ENCODE measurements around the gene ZEB1.

ZEB1 gene

DNA sequence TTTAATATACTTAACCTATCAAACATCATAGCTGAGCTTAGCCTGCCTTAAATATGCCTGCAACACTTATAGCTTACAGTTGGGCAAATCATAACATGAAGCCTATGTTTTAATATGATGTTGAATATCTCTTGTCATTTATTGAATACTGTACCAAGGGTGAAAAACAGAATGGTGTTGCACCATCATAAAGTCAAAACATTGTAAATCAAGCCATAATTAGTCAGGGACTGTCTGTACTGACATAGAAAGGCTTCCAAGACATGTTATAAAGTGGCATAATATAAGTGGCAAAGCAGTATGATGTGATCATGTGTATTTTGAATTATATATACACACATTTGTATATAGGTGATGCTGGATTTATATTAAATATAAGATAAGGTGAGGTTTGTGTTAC lies 140.0 kb downstream of the ZEB1 start:
- H3K27ac ChIP-seq (ENCODE audit: low read length), result no peak overlapping the region
- no peak for DNase-seq (ENCODE audit: low read depth, low spot score)
- H3K9me3 ChIP-seq (ENCODE audit: control insufficient read depth, insufficient read depth, low read length), result no peaks in the 10 kb centered on the region
- no peak overlapping the region for H3K4me3 ChIP-seq (ENCODE audit: low read length)
- no peaks in the 10 kb centered on the region for H3K27me3 ChIP-seq (ENCODE audit: control insufficient read depth, insufficient read depth, low read length)
- no peaks in the 10 kb centered on the region for H3K4me1 ChIP-seq (ENCODE audit: control insufficient read depth, insufficient read depth, low read length)
- H3K36me3 ChIP-seq (ENCODE audit: control insufficient read depth, insufficient read depth, low read length), result no peaks in the 10 kb centered on the region

- no peaks in the 10 kb centered on the region for H3K9me3 ChIP-seq (ENCODE audit: control insufficient read depth, insufficient read depth, low read length)
- H3K27me3 ChIP-seq (ENCODE audit: control insufficient read depth, insufficient read depth, low read length), result no peaks in the 10 kb centered on the region
- no peak overlapping the region for H3K27ac ChIP-seq (ENCODE audit: low read length)
- no peaks in the 10 kb centered on the region for H3K36me3 ChIP-seq (ENCODE audit: control insufficient read depth, insufficient read depth, low read length)
- H3K4me1 ChIP-seq (ENCODE audit: control insufficient read depth, insufficient read depth, low read length), result no peaks in the 10 kb centered on the region
- WGBS (ENCODE audit: insufficient coverage, insufficient read length), result no CpG with 5 or more reads among the region's 2 CpGs
- DNase-seq (ENCODE audit: low read depth, low spot score), result no peak
- H3K4me3 ChIP-seq (ENCODE audit: low read length), result no peak overlapping the region
These were observed 141.2 kb downstream of the ZEB1 start for GRCh38 chr10:31460242-31460641.

GRCh38 chr10:31464552-31464951 lies 145.5 kb downstream of the ZEB1 start:
- no peaks in the 10 kb centered on the region for H3K27me3 ChIP-seq (ENCODE audit: control insufficient read depth, insufficient read depth, low read length)
- no CpG with 5 or more reads among the region's 2 CpGs for WGBS (ENCODE audit: insufficient coverage, insufficient read length)
- no peaks in the 10 kb centered on the region for H3K9me3 ChIP-seq (ENCODE audit: control insufficient read depth, insufficient read depth, low read length)
- DNase-seq (ENCODE audit: low read depth, low spot score), result no peak
- H3K36me3 ChIP-seq (ENCODE audit: control insufficient read depth, insufficient read depth, low read length), result no peaks in the 10 kb centered on the region
- no peak overlapping the region for H3K4me3 ChIP-seq (ENCODE audit: low read length)
- H3K27ac ChIP-seq (ENCODE audit: low read length), result no peak overlapping the region
- no peaks in the 10 kb centered on the region for H3K4me1 ChIP-seq (ENCODE audit: control insufficient read depth, insufficient read depth, low read length)

DNA sequence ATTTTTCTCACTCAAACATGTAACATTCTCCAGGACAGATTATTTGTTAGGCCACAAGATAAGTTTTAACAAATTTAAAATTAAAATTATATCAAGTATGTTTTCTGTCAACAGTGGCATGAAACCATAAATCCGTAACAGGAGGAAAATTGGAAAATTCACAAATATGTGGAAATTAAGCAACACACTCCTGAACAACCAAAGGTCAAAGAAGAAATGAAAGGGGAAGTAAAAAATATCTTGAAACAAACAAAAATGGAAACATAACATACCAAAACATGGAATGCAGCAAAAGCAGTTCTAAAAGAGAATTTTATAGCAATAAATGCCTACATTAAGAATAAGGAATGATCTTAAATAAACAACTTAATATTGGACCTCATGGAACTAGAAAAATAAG lies 147.3 kb downstream of the ZEB1 start:
- Histone ChIP-seq H3K9me3 (ENCODE audit: control insufficient read depth, insufficient read depth, low read length) (no peaks in the 10 kb centered on the region), H3K4me1 (ENCODE audit: control insufficient read depth, insufficient read depth, low read length) (no peaks in the 10 kb centered on the region), H3K27me3 (ENCODE audit: control insufficient read depth, insufficient read depth, low read length) (no peaks in the 10 kb centered on the region), H3K4me3 (ENCODE audit: low read length) (no peak overlapping the region), H3K36me3 (ENCODE audit: control insufficient read depth, insufficient read depth, low read length) (no peaks in the 10 kb centered on the region), H3K27ac (ENCODE audit: low read length) (no peak overlapping the region)
- WGBS (ENCODE audit: insufficient coverage, insufficient read length), result no CpG with 5 or more reads among the region's 1 CpG
- no peak for DNase-seq (ENCODE audit: low read depth, low spot score)

DNA sequence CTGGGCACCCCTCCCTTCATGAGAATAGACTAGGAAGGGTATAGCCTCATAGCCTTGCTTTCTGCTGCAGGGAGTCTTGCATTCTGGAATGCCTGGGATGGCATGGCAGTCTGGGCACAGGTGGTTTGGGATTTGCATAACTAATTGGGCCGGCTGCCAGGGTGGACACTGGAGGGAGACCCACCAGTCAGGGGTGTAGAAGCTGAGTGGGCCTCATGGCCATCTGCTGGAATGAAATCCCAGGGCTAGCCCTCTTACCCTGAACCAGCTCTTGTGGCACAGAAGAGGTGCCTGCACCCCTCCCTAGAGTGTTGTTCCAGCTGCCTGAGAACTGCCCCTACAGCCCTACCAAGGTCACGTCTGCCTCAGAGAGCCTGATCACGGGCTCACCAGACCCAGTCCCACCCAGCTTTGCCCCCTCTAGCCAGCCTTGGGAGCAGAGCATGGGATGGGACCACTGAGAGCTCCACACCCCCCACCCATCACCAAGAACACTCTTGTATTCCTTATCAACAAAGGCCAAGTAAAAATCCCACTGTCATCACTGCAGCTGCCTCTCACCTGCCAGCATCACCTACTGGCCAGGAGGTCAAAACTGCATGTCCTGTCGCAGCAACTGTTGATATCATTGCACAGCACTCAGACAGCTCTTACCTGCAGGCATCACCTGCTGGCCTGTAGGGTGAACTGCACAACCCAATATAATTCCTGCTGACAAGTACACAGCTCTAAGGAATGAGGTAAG lies 148.9 kb downstream of the ZEB1 start:
- Histone ChIP-seq H3K27me3 (ENCODE audit: control insufficient read depth, insufficient read depth, low read length) (no peaks in the 10 kb centered on the region), H3K27ac (ENCODE audit: low read length) (no peak overlapping the region), H3K9me3 (ENCODE audit: control insufficient read depth, insufficient read depth, low read length) (no peaks in the 10 kb centered on the region), H3K4me3 (ENCODE audit: low read length) (no peak overlapping the region), H3K4me1 (ENCODE audit: control insufficient read depth, insufficient read depth, low read length) (no peaks in the 10 kb centered on the region), H3K36me3 (ENCODE audit: control insufficient read depth, insufficient read depth, low read length) (no peaks in the 10 kb centered on the region)
- peak; percentile 37 for DNase-seq (ENCODE audit: low read depth, low spot score)
- WGBS (ENCODE audit: insufficient coverage, insufficient read length), result no CpG with 5 or more reads among the region's 4 CpGs

- Histone ChIP-seq H3K4me1 (ENCODE audit: control insufficient read depth, insufficient read depth, low read length) (no peaks in the 10 kb centered on the region), H3K36me3 (ENCODE audit: control insufficient read depth, insufficient read depth, low read length) (no peaks in the 10 kb centered on the region), H3K27ac (ENCODE audit: low read length) (no peak overlapping the region), H3K27me3 (ENCODE audit: control insufficient read depth, insufficient read depth, low read length) (no peaks in the 10 kb centered on the region), H3K9me3 (ENCODE audit: control insufficient read depth, insufficient read depth, low read length) (no peaks in the 10 kb centered on the region), H3K4me3 (ENCODE audit: low read length) (no peak overlapping the region)
- DNase-seq (ENCODE audit: low read depth, low spot score), result no peak
- no CpG with 5 or more reads among the region's 2 CpGs for WGBS (ENCODE audit: insufficient coverage, insufficient read length)
These were observed 149.5 kb downstream of the ZEB1 start for GRCh38 chr10:31468536-31468859.

- H3K9me3 ChIP-seq (ENCODE audit: control insufficient read depth, insufficient read depth, low read length), result no peaks in the 10 kb centered on the region
- no peak for DNase-seq (ENCODE audit: low read depth, low spot score)
- no peak overlapping the region for H3K27ac ChIP-seq (ENCODE audit: low read length)
- H3K36me3 ChIP-seq (ENCODE audit: control insufficient read depth, insufficient read depth, low read length), result no peaks in the 10 kb centered on the region
- no peaks in the 10 kb centered on the region for H3K27me3 ChIP-seq (ENCODE audit: control insufficient read depth, insufficient read depth, low read length)
- no peak overlapping the region for H3K4me3 ChIP-seq (ENCODE audit: low read length)
- H3K4me1 ChIP-seq (ENCODE audit: control insufficient read depth, insufficient read depth, low read length), result no peaks in the 10 kb centered on the region
These were observed 156.5 kb downstream of the ZEB1 start for GRCh38 chr10:31475519-31475918.

DNA sequence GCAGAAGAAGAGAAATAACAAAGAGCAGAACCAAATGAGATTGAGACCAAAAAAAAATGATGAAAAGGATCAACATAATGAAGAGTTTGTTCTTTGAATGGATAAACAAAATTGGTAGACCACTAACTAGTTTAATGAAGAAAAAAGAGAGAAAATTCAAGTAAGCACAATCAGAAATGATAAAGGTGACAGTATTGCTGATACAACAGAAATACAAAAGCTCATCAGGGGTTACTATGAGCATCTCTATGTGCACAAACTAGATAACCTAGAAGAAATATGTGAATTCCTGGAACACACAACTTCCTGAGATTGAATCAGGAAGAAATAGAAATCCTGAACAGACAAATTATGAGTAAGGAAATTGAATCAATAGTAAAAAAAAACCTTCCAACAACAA lies 157.1 kb downstream of the ZEB1 start:
- H3K27ac ChIP-seq (ENCODE audit: low read length), result no peak overlapping the region
- H3K36me3 ChIP-seq (ENCODE audit: control insufficient read depth, insufficient read depth, low read length), result no peaks in the 10 kb centered on the region
- no peak overlapping the region for H3K4me3 ChIP-seq (ENCODE audit: low read length)
- DNase-seq (ENCODE audit: low read depth, low spot score), result no peak
- H3K27me3 ChIP-seq (ENCODE audit: control insufficient read depth, insufficient read depth, low read length), result no peaks in the 10 kb centered on the region
- no peaks in the 10 kb centered on the region for H3K9me3 ChIP-seq (ENCODE audit: control insufficient read depth, insufficient read depth, low read length)
- H3K4me1 ChIP-seq (ENCODE audit: control insufficient read depth, insufficient read depth, low read length), result no peaks in the 10 kb centered on the region

DNA sequence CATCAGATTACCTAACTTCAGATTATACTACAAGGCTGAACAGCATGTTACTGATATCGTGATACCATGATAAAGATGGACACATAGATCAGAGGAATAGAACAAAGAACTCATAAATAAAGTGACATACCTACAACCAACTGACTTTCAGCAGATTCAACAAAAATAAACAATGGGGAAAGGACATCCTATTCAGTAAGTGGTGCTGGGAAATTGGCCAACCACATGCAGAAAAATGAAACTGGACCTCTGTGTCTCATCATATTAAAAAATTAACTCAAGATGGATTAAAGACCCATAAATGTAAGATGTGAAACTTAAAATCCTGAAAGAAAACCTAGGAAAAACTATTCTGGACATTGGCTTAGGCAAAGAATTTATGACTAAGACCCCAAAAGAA lies 158.6 kb downstream of the ZEB1 start:
- H3K4me3 ChIP-seq (ENCODE audit: low read length), result no peak overlapping the region
- no peaks in the 10 kb centered on the region for H3K27me3 ChIP-seq (ENCODE audit: control insufficient read depth, insufficient read depth, low read length)

DNA sequence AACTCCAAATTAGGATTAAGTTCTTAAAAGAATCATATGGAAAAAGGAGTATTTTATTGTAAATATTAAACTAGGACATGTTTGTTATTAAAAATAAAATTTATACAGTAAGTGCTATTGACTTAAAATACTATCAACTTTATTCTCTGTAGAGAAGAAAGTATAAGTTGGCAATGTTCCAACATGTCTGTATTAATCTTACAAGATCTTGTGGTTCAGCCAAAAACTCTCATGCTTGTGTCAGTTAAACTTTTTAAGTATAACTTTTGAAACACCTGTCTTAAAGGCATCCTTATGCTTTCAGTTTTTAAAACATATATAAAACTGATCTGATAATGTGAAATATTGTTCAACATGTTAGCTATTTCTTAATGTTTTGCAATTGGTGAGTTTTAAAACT lies 160.7 kb downstream of the ZEB1 start:
- DNase-seq (ENCODE audit: low read depth, low spot score), result no peak
- Histone ChIP-seq H3K4me3 (ENCODE audit: low read length) (no peak overlapping the region), H3K4me1 (ENCODE audit: control insufficient read depth, insufficient read depth, low read length) (no peaks in the 10 kb centered on the region), H3K27me3 (ENCODE audit: control insufficient read depth, insufficient read depth, low read length) (no peaks in the 10 kb centered on the region), H3K9me3 (ENCODE audit: control insufficient read depth, insufficient read depth, low read length) (no peaks in the 10 kb centered on the region), H3K36me3 (ENCODE audit: control insufficient read depth, insufficient read depth, low read length) (no peaks in the 10 kb centered on the region), H3K27ac (ENCODE audit: low read length) (no peak overlapping the region)

More for the DNA sequence above, 158.6 kb downstream of the ZEB1 start:
- no CpG with 5 or more reads among the region's 1 CpG for WGBS (ENCODE audit: insufficient coverage, insufficient read length)
- H3K9me3 ChIP-seq (ENCODE audit: control insufficient read depth, insufficient read depth, low read length), result no peaks in the 10 kb centered on the region
- H3K4me1 ChIP-seq (ENCODE audit: control insufficient read depth, insufficient read depth, low read length), result no peaks in the 10 kb centered on the region
- H3K36me3 ChIP-seq (ENCODE audit: control insufficient read depth, insufficient read depth, low read length), result no peaks in the 10 kb centered on the region
- no peak overlapping the region for H3K27ac ChIP-seq (ENCODE audit: low read length)
- DNase-seq (ENCODE audit: low read depth, low spot score), result no peak

GRCh38 chr10:31483546-31483945 lies 164.5 kb downstream of the ZEB1 start:
- Histone ChIP-seq H3K4me1 (ENCODE audit: control insufficient read depth, insufficient read depth, low read length) (no peaks in the 10 kb centered on the region), H3K27ac (ENCODE audit: low read length) (no peak overlapping the region), H3K36me3 (ENCODE audit: control insufficient read depth, insufficient read depth, low read length) (no peaks in the 10 kb centered on the region), H3K4me3 (ENCODE audit: low read length) (no peak overlapping the region), H3K27me3 (ENCODE audit: control insufficient read depth, insufficient read depth, low read length) (no peaks in the 10 kb centered on the region), H3K9me3 (ENCODE audit: control insufficient read depth, insufficient read depth, low read length) (no peaks in the 10 kb centered on the region)
- no peak for DNase-seq (ENCODE audit: low read depth, low spot score)
- WGBS (ENCODE audit: insufficient coverage, insufficient read length), result 100% methylated on average over 1 of the region's 2 CpGs

Measured in iPS DF 6.9 (cell line).